ENCODE measurements around the gene FXYD2. TPM values are rescaled to one million over a fixed set of nuclear protein-coding genes. Genes with fewer than 3 reads are reported as not detected.

The FXYD2 gene
- total RNA-seq, 5 donors from 2014 or later (not counting 1 experiment from before 2014, with no cell fraction given) = 4.3 to 26.0 (median 14.7) TPM

DNA sequence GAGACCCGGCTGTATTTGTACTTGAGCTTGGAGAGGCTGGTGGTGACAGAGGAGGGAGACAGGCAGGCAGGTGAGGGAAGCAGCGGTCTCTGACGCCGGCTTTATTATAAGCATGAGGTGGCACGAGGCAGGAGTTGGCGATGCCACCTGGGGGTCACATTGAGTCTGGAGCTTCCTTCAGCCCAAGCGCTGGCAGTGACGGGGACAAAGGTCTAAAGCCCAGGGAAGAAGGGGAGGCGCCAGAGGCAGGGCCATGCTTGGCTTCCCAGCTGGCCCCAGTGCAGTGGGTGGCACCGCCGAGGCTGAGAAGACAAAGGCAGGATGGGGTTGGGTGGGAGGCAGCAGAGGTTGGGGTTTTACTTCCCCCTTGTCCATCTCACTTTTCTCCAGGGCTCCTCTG, 4.5 kb downstream of the FXYD2 start:
- H3K27ac ChIP-seq (ENCODE audit: low read length) = no peak overlapping the region
- H3K9me3 Mint-ChIP-seq = no peaks in the 10 kb centered on the region
- peaks cover 25 to 68% of the 10 kb centered on the region in 2 experiments for H3K4me1 ChIP-seq (ENCODE audit: control insufficient read depth in 1 of 2, extremely low read depth in 1 of 2, insufficient read depth in 2 of 2, low read length in 2 of 2)
- DNase-seq = no peak
- H3K36me3 ChIP-seq (ENCODE audit: control insufficient read depth in 2 of 2, extremely low read depth in 1 of 2, insufficient read depth in 1 of 2, low read length in 1 of 2) = no peaks in the 10 kb centered on the region
- H3K36me3 Mint-ChIP-seq = no peaks in the 10 kb centered on the region
- peak overlapping the region; percentile 36 to 58 for H3K27ac Mint-ChIP-seq
- ChIA-PET CTCF (interaction anchor here (0.5 to 1.2 kb wide), 3 partner anchors 12 to 233 kb away, joined by 3 to 7 read pairs (median 4); no protein-coding TSS in a partner anchor), POLR2A (no interaction called here)
- H3K4me1 Mint-ChIP-seq = peaks cover 58 to 67% (median 65%) of the 10 kb centered on the region in 3 donors
- no peak for ATAC-seq (replicated peaks in 1 of 4)
- no peaks in the 10 kb centered on the region for H3K27me3 Mint-ChIP-seq
- peaks cover 0 to 3% of the 10 kb centered on the region in 2 experiments for H3K27me3 ChIP-seq (replicated peaks in 1 of 2; ENCODE audit: control insufficient read depth in 2 of 2, extremely low read depth in 1 of 2, insufficient read depth in 2 of 2, low read length in 1 of 2)
- no peak overlapping the region for H3K4me3 ChIP-seq (ENCODE audit: control insufficient read depth in 1 of 2, extremely low read depth in 1 of 2, low read length in 1 of 2)
- H3K9me3 ChIP-seq = no peaks in the 10 kb centered on the region
- no peak overlapping the region for H3K4me3 Mint-ChIP-seq
- 98% methylated on average over 7 of the region's 11 CpGs for WGBS (ENCODE audit: insufficient coverage)

DNA sequence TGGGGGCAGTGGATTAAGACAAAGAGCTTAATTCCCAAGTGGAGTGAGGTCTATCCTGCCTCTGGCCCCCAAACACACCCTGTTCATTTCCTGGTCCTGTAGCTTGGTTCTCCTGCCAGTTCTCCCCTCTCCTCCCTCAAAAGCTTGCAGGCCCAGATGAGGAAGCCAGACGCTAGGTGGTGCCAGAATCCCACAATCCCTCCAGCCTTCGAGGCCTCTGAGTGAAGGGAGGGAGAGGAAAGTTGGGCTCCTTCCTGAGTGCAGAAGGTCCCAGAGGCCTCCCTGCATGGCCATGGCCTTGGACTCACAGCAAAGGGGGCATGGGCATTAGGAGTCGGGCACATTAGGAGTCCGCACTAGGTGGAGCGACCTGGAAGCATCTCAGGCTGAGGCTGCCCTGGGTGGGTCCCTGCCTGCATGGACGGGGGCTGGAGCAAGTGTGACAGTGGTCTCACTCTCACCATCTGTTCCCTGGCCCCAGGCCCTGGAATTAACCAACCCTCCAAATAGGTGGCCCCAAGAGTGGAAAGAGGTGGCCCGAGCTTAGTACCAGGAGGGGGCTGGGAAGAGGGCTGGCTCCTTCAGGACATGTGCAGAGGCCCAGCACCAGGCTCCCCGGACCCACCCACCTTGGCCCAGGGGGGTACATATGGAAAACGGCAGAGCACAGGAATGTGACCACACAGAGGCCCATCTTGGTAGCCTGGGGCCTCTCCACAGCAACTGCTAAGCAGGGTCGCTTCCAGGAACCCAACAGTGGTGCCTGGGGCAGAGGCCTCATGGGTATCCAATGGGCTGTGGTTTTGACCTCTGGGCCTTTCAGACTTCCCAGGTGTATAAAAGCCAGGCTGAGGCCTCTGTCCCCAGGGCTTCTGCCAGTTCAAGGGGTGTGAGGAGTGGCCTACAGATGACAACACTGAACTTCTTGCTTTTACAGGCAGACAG, 5.2 kb downstream of the FXYD2 start:
- CTCF ChIA-PET = interaction anchor here (0.6 to 5.0 kb wide), 6 partner anchors 12 to 921 kb away, joined by 3 to 56 read pairs (median 4); no protein-coding TSS in a partner anchor

DNA sequence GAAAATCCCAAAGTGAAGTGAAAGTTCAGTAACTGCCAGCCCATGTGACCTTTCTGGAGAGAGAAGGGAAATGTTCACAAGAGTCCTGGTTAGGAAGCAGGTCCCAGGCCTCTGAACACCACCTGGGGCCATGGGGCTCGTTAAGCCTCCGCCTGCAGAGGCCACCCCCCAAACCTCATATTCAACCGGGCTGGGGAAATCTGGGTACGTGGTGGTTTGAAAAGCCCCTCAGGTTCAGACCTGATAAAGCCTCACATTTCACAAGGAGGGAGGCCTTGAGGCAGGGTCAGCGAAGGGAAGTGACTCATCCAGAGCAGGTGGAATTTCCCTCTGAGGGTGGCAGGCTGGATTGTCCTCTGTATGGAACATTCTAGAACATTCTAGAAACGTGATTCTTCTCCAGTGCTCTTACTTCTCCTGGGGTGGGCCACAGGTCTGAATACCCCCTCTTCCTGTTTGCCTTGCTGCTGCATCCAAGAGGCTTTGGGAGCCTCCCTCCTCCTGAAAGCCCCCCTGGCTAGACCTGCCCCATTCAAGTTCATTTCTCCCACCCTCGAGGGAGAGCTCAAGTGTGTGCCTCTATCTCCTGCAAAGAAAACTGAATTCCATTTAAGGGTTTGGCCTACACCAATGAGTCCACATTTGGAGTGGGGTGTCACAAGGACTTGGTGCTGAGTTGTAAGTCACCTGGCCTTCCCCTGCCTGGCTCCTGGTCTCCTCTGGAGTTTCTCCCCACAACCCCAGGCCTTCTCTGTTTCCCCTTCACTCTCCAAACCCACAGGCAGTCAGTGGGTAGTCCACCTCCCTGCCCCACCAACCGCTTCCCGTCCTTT, 6.3 kb downstream of the FXYD2 start:
- DNase-seq = peak in 4 of 35 experiments; percentile 12 to 68 (median 29)
- ATAC-seq (replicated peaks in 1 of 4) = no peak
- Histone ChIP-seq H3K4me1 (ENCODE audit: control insufficient read depth in 1 of 2, extremely low read depth in 1 of 2, insufficient read depth in 2 of 2, low read length in 2 of 2) (peaks cover 27 to 66% of the 10 kb centered on the region in 2 experiments), H3K4me3 (ENCODE audit: control insufficient read depth in 1 of 2, extremely low read depth in 1 of 2, low read length in 1 of 2) (no peak overlapping the region), H3K27me3 (replicated peaks in 1 of 2; ENCODE audit: control insufficient read depth in 2 of 2, extremely low read depth in 1 of 2, insufficient read depth in 2 of 2, low read length in 1 of 2) (peaks cover 0 to 3% of the 10 kb centered on the region in 2 experiments), H3K36me3 (ENCODE audit: control insufficient read depth in 2 of 2, extremely low read depth in 1 of 2, insufficient read depth in 1 of 2, low read length in 1 of 2) (no peaks in the 10 kb centered on the region), H3K27ac (ENCODE audit: low read length) (peak overlapping the region; percentile 39), H3K9me3 (no peaks in the 10 kb centered on the region)
- WGBS (ENCODE audit: insufficient coverage) = 0% methylated on average over 1 of the region's 9 CpGs
- H3K9me3 Mint-ChIP-seq = no peaks in the 10 kb centered on the region
- ChIA-PET POLR2A (interaction anchor here in 1 of 2 donors (0.7 kb wide), 1 partner anchor 528 kb away, joined by 12 read pairs; no protein-coding TSS in a partner anchor), CTCF (interaction anchor here (0.6 to 5.0 kb wide), 14 partner anchors 10 to 922 kb away, joined by 3 to 56 read pairs (median 4); no protein-coding TSS in a partner anchor)
- H3K27me3 Mint-ChIP-seq = no peaks in the 10 kb centered on the region
- H3K4me1 Mint-ChIP-seq = peaks cover 50 to 63% (median 62%) of the 10 kb centered on the region in 3 donors
- no peak overlapping the region for H3K4me3 Mint-ChIP-seq
- H3K27ac Mint-ChIP-seq = peak overlapping the region; percentile 47 to 66
- no peaks in the 10 kb centered on the region for H3K36me3 Mint-ChIP-seq

More for the DNA sequence above, 5.2 kb downstream of the FXYD2 start:
- Histone ChIP-seq H3K27ac (ENCODE audit: low read length) (no peak overlapping the region), H3K27me3 (replicated peaks in 1 of 2; ENCODE audit: control insufficient read depth in 2 of 2, extremely low read depth in 1 of 2, insufficient read depth in 2 of 2, low read length in 1 of 2) (peaks cover 0 to 3% of the 10 kb centered on the region in 2 experiments), H3K36me3 (ENCODE audit: control insufficient read depth in 2 of 2, extremely low read depth in 1 of 2, insufficient read depth in 1 of 2, low read length in 1 of 2) (no peaks in the 10 kb centered on the region), H3K4me1 (ENCODE audit: control insufficient read depth in 1 of 2, extremely low read depth in 1 of 2, insufficient read depth in 2 of 2, low read length in 2 of 2) (peaks cover 31 to 72% of the 10 kb centered on the region in 2 experiments), H3K4me3 (ENCODE audit: control insufficient read depth in 1 of 2, extremely low read depth in 1 of 2, low read length in 1 of 2) (no peak overlapping the region), H3K9me3 (no peaks in the 10 kb centered on the region)
- H3K36me3 Mint-ChIP-seq = no peaks in the 10 kb centered on the region
- H3K27ac Mint-ChIP-seq = peak overlapping the region in 1 of 2 donors; percentile 36
- H3K4me1 Mint-ChIP-seq = peaks cover 58 to 67% (median 65%) of the 10 kb centered on the region in 3 donors
- DNase-seq (no peak), ATAC-seq (replicated peaks in 1 of 4) (no peak)
- POLR2A ChIA-PET = no interaction called here
- no peak overlapping the region for H3K4me3 Mint-ChIP-seq
- WGBS (ENCODE audit: insufficient coverage) = 71% methylated on average over 3 of the region's 10 CpGs
- H3K27me3 Mint-ChIP-seq = no peaks in the 10 kb centered on the region
- H3K9me3 Mint-ChIP-seq = no peaks in the 10 kb centered on the region

DNA sequence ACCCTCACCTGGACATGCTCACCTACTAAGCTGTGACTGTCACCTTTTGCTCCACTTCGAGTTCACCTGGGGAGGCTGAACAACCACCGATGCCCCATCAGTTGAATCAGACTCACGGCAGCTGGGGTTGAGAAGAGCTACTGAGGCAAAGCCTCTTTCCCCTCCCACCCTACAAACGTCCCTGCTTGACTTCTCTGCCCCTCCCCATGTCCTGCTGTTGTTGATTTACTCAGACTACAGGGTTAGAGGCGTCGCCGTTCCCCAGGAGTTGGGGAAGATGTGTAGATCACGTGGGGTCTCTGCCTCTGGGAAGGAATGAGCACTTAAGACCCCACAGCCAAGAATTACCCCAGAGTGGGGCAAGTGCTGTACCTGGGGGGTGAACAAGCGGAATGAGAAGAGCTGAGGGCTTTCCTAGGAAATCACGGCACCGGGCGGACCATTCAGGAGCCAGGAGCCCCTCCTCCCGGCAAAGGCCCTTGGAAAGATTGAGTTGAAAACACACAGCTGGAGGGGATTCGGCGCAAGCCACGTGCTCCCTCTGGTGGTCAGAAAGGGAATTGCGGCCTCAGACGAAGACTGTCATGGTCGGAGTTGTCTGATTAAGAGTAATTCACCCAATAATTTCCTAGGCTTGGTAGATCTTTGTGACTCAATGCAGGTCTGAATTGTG, 7.0 kb downstream of the FXYD2 start:
- POLR2A ChIA-PET = interaction anchor here in 1 of 2 donors (0.7 kb wide), 2 partner anchors 529 to 775 kb away, joined by 4 to 12 read pairs; no protein-coding TSS in a partner anchor
- no peaks in the 10 kb centered on the region for H3K27me3 Mint-ChIP-seq
- H3K27ac ChIP-seq (ENCODE audit: low read length) = peak overlapping the region; percentile 39

DNA sequence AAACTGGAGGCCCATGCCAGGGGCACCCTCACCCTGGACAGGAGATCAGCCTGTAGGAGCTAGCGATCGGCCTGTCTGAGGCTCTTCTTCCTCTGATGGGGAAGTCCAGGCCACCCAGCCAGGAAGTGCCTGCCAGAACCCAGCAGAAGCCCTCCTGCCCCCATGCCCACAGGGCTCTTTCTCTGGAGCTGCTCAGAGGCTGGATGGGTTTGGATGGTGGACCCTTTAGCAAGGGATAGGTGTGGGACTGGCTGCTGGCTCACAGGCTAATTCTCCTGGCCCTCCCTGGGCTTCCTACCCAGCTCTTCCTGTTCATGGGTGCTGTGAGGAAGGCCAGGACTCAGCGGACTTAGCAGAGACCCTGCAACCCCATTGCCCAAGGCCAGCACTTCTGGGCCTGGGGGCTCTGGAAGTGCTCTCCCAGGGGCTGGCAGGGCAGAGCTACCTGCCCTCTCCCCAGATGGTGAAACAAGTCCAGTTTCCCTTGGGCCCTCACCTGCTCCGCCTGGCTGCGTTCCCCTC, 7.6 kb downstream of the FXYD2 start:
- DNase-seq (peak in 1 of 35 experiments; percentile 38), ATAC-seq (replicated peaks in 1 of 4) (no peak)
- H3K27ac ChIP-seq (ENCODE audit: low read length) = no peak overlapping the region
- Mint-ChIP-seq H3K36me3 (no peaks in the 10 kb centered on the region), H3K4me1 (peaks cover 40 to 53% (median 50%) of the 10 kb centered on the region in 3 donors), H3K27ac (peak overlapping the region in 1 of 2 donors; percentile 31), H3K9me3 (no peaks in the 10 kb centered on the region), H3K4me3 (peak overlapping the region in 1 of 3 donors; percentile 56), H3K27me3 (no peaks in the 10 kb centered on the region)
- ChIA-PET POLR2A (interaction anchor here in 1 of 2 donors (0.7 kb wide), 1 partner anchor 776 kb away, joined by 4 read pairs; no protein-coding TSS in a partner anchor), CTCF (interaction anchor here (0.6 to 5.0 kb wide), 17 partner anchors 9 to 1079 kb away, joined by 3 to 56 read pairs (median 4); no protein-coding TSS in a partner anchor)
- no peaks in the 10 kb centered on the region for H3K36me3 ChIP-seq (ENCODE audit: control insufficient read depth in 2 of 2, extremely low read depth in 1 of 2, insufficient read depth in 1 of 2, low read length in 1 of 2)
- no peaks in the 10 kb centered on the region for H3K9me3 ChIP-seq
- H3K27me3 ChIP-seq (replicated peaks in 1 of 2; ENCODE audit: control insufficient read depth in 2 of 2, extremely low read depth in 1 of 2, insufficient read depth in 2 of 2, low read length in 1 of 2) = peaks cover 0 to 2% of the 10 kb centered on the region in 2 experiments
- 40% methylated on average over 3 of the region's 5 CpGs for WGBS (ENCODE audit: insufficient coverage)
- peaks cover 17 to 53% of the 10 kb centered on the region in 2 experiments for H3K4me1 ChIP-seq (ENCODE audit: control insufficient read depth in 1 of 2, extremely low read depth in 1 of 2, insufficient read depth in 2 of 2, low read length in 2 of 2)
- no peak overlapping the region for H3K4me3 ChIP-seq (ENCODE audit: control insufficient read depth in 1 of 2, extremely low read depth in 1 of 2, low read length in 1 of 2)

More for the DNA sequence above, 7.0 kb downstream of the FXYD2 start:
- Mint-ChIP-seq H3K36me3 (no peaks in the 10 kb centered on the region), H3K4me1 (peaks cover 45 to 58% (median 55%) of the 10 kb centered on the region in 3 donors), H3K9me3 (no peaks in the 10 kb centered on the region), H3K27ac (peak overlapping the region; percentile 47 to 66), H3K4me3 (peak overlapping the region in 1 of 3 donors; percentile 56)
- H3K27me3 ChIP-seq (replicated peaks in 1 of 2; ENCODE audit: control insufficient read depth in 2 of 2, extremely low read depth in 1 of 2, insufficient read depth in 2 of 2, low read length in 1 of 2) = peaks cover 0 to 3% of the 10 kb centered on the region in 2 experiments
- CTCF ChIA-PET = interaction anchor here (0.6 to 5.0 kb wide), 19 partner anchors 9 to 1079 kb away, joined by 3 to 56 read pairs (median 4); no protein-coding TSS in a partner anchor
- no peaks in the 10 kb centered on the region for H3K36me3 ChIP-seq (ENCODE audit: control insufficient read depth in 2 of 2, extremely low read depth in 1 of 2, insufficient read depth in 1 of 2, low read length in 1 of 2)
- ATAC-seq (replicated peaks in 1 of 4) = peak in 3 of 4 experiments; percentile 23 to 43 (median 35)
- DNase-seq = peak; percentile 42 to 92 (median 76)
- H3K9me3 ChIP-seq = no peaks in the 10 kb centered on the region
- H3K4me3 ChIP-seq (ENCODE audit: control insufficient read depth in 1 of 2, extremely low read depth in 1 of 2, low read length in 1 of 2) = no peak overlapping the region
- 16% methylated on average over 11 of the region's 19 CpGs for WGBS (ENCODE audit: insufficient coverage)
- peaks cover 20 to 59% of the 10 kb centered on the region in 2 experiments for H3K4me1 ChIP-seq (ENCODE audit: control insufficient read depth in 1 of 2, extremely low read depth in 1 of 2, insufficient read depth in 2 of 2, low read length in 2 of 2)

Measured in T-cell (primary cell).